ENCODE results near the gene TAMALIN.

Gene TAMALIN

GRCh38 chr12:52044292-52044983 is 37.7 kb downstream of the TAMALIN start:
- TF ChIP-seq CTCF (conservative IDR thresholded peaks at IDR 0.05; ENCODE audit: low read depth, low read length) = no peak
- H3K4me3 ChIP-seq (ENCODE audit: low read length) = no peak overlapping the region
- no peak for DNase-seq (ENCODE audit: low read depth)

- no peak overlapping the region for H3K4me3 ChIP-seq (ENCODE audit: low read length)
- DNase-seq (ENCODE audit: low read depth) = no peak
- no peak for TF ChIP-seq CTCF (conservative IDR thresholded peaks at IDR 0.05; ENCODE audit: low read depth, low read length)
These were observed 39.1 kb downstream of the TAMALIN start for GRCh38 chr12:52045794-52046199.

GRCh38 chr12:52046859-52047258 is 40.1 kb downstream of the TAMALIN start:
- no peak for DNase-seq (ENCODE audit: low read depth)
- no peak for TF ChIP-seq CTCF (conservative IDR thresholded peaks at IDR 0.05; ENCODE audit: low read depth, low read length)
- H3K4me3 ChIP-seq (ENCODE audit: low read length) = no peak overlapping the region

- no peak overlapping the region for H3K4me3 ChIP-seq (ENCODE audit: low read length)
- no peak for TF ChIP-seq CTCF (conservative IDR thresholded peaks at IDR 0.05; ENCODE audit: low read depth, low read length)
- no peak for DNase-seq (ENCODE audit: low read depth)
These were observed 42.5 kb downstream of the TAMALIN start for GRCh38 chr12:52049286-52049685.

- TF ChIP-seq CTCF (conservative IDR thresholded peaks at IDR 0.05; ENCODE audit: low read depth, low read length) = no peak
- no peak for DNase-seq (ENCODE audit: low read depth)
- H3K4me3 ChIP-seq (ENCODE audit: low read length) = no peak overlapping the region
These were observed 42.9 kb downstream of the TAMALIN start for GRCh38 chr12:52049688-52050087.

- TF ChIP-seq CTCF (conservative IDR thresholded peaks at IDR 0.05; ENCODE audit: low read depth, low read length) = no peak
- H3K4me3 ChIP-seq (ENCODE audit: low read length) = peak overlapping the region; percentile 63
- no peak for DNase-seq (ENCODE audit: low read depth)
These were observed 43.5 kb downstream of the TAMALIN start for GRCh38 chr12:52050116-52050757.

Measured in retinal pigment epithelial cell (primary cell).